ENCODE data around the gene CCNJ. TPM values are rescaled to one million over a fixed set of nuclear protein-coding genes. Genes with fewer than 3 reads are reported as not detected.

CCNJ gene
- total RNA-seq, 1 experiment from 2014 or later, result 36.8 TPM

DNA sequence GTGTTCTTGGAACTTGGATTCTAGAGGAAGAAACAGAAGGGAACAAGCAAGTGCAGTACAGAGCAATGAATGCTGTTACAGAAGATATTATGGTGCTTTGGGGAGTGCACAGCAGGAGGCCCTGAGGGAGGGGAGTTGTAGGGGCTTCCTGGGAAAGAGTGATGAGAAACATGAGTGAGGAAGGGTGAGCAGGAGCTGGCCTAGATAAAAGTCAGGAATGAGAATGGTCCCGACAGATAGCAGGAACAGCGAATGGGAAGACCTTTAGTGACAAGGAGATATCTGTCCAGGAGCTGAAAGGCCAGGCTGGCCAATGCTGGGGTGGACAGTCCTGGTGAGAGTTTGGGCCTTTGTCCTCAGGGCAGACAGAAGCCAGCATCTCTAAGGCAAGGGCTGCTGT is 20.6 kb upstream of the CCNJ start:
- Histone ChIP-seq H2BK12ac (ENCODE audit: insufficient read length, low read depth, low read length) (no peak overlapping the region), H3K79me1 (ENCODE audit: insufficient read depth, low read depth, low read length, poor library complexity, severe bottlenecking) (no peaks in the 10 kb centered on the region), H4K5ac (ENCODE audit: insufficient read length, low read depth, low read length) (no peak overlapping the region), H4K8ac (replicated peaks; ENCODE audit: insufficient read length, low read depth, low read length) (no peak overlapping the region), H3K23ac (ENCODE audit: insufficient read length, low read depth, low read length) (no peak overlapping the region), H3K4me1 (ENCODE audit: insufficient read depth, low read length) (no peaks in the 10 kb centered on the region), H3K14ac (ENCODE audit: insufficient read depth, low read length) (no peak overlapping the region), H3K9ac (ENCODE audit: extremely low read depth, insufficient read length, low read length) (no peak overlapping the region), H3K79me2 (ENCODE audit: insufficient read depth, low read length) (no peaks in the 10 kb centered on the region), H2BK20ac (ENCODE audit: low read depth, low read length, poor library complexity, severe bottlenecking) (no peak overlapping the region), H3K27ac (ENCODE audit: insufficient read length, low read depth, low read length) (no peak overlapping the region), H3K27me3 (ENCODE audit: insufficient read depth, low read length) (no peaks in the 10 kb centered on the region), H2BK120ac (ENCODE audit: low read depth, low read length, poor library complexity, severe bottlenecking) (no peak overlapping the region), H4K91ac (ENCODE audit: insufficient read length, low read depth, low read length) (no peak overlapping the region), H2AFZ (ENCODE audit: low read length) (no peak overlapping the region), H3K4ac (ENCODE audit: low read depth, low read length) (no peak overlapping the region), H3K56ac (ENCODE audit: insufficient read length, low read depth, low read length) (no peak overlapping the region), H3K23me2 (ENCODE audit: insufficient read length, low read depth, low read length, poor library complexity, severe bottlenecking) (no peaks in the 10 kb centered on the region), H4K20me1 (ENCODE audit: control insufficient read depth, insufficient read depth, insufficient read length) (no peaks in the 10 kb centered on the region), H2AK5ac (ENCODE audit: insufficient read length, low read length) (no peak overlapping the region), H3K18ac (ENCODE audit: insufficient read length, low read depth, low read length) (no peak overlapping the region), H3T11ph (ENCODE audit: low read length) (no peak overlapping the region), H2BK15ac (ENCODE audit: low read depth, low read length) (no peak overlapping the region), H3K9me3 (ENCODE audit: control insufficient read depth, low read depth, low read length) (no peaks in the 10 kb centered on the region), H2BK5ac (ENCODE audit: insufficient read length, low read length) (no peak overlapping the region), H3K4me2 (ENCODE audit: insufficient read depth, insufficient read length, low read length) (no peak overlapping the region)
- H3K4me1 Mint-ChIP-seq, result no peaks in the 10 kb centered on the region
- no CpG with 5 or more reads among the region's 2 CpGs for WGBS (ENCODE audit: extremely low coverage, insufficient read length, low lambda C conversion rate)
- H3K27ac Mint-ChIP-seq, result no peak overlapping the region
- H3K36me3 Mint-ChIP-seq (ENCODE audit: insufficient read depth in 1 of 3, low read depth in 3 of 3), result 0 out of 7 replicates have a peak, but pooled peaks cover 0 to 2% (median 0%) of the 10 kb centered on the region in 3 experiments
- TF ChIP-seq, protein P1, sequence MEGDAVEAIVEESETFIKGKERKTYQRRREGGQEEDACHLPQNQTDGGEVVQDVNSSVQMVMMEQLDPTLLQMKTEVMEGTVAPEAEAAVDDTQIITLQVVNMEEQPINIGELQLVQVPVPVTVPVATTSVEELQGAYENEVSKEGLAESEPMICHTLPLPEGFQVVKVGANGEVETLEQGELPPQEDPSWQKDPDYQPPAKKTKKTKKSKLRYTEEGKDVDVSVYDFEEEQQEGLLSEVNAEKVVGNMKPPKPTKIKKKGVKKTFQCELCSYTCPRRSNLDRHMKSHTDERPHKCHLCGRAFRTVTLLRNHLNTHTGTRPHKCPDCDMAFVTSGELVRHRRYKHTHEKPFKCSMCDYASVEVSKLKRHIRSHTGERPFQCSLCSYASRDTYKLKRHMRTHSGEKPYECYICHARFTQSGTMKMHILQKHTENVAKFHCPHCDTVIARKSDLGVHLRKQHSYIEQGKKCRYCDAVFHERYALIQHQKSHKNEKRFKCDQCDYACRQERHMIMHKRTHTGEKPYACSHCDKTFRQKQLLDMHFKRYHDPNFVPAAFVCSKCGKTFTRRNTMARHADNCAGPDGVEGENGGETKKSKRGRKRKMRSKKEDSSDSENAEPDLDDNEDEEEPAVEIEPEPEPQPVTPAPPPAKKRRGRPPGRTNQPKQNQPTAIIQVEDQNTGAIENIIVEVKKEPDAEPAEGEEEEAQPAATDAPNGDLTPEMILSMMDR (conservative IDR thresholded peaks at IDR 0.05), result no peak
- no peak for DNase-seq
- H3K9me3 Mint-ChIP-seq, result no peaks in the 10 kb centered on the region
- H3K27me3 Mint-ChIP-seq (ENCODE audit: low read depth), result peaks cover 5% of the 10 kb centered on the region; the same call in 1 of the 2 replicates
- H3K4me3 Mint-ChIP-seq, result no peak overlapping the region

Measured in H9 (cell line).